Raji (cell line): Measurements from ENCODE around the gene RASEF.

Source experiments
- POLR2A ChIP-seq: IDR thresholded peaks from 2 replicates; pipeline ENCODE4 v1.6.1; 2011; ENCODE audit warnings: low read depth, low read length, control low read depth; ENCODE audit not compliant: insufficient read depth

Gene RASEF

GRCh38 chr9:83061990-83062650 is 822 bp downstream of the RASEF start:
- TF ChIP-seq POLR2A: no peak

GRCh38 chr9:83061036-83061435 is 1.9 kb downstream of the RASEF start:
- TF ChIP-seq POLR2A: no peak

- TF ChIP-seq POLR2A: no peak
Measured at GRCh38 chr9:83060556-83060955, 2.4 kb downstream of the RASEF start.

- TF ChIP-seq POLR2A: no peak
Measured at GRCh38 chr9:83059417-83059816, 3.5 kb downstream of the RASEF start.

GRCh38 chr9:83056911-83057310 is 6.0 kb downstream of the RASEF start:
- no peak for TF ChIP-seq POLR2A

- no peak for TF ChIP-seq POLR2A
Measured at GRCh38 chr9:83056174-83056573, 6.8 kb downstream of the RASEF start.

GRCh38 chr9:83047839-83048775 is 14.8 kb downstream of the RASEF start:
- no peak for TF ChIP-seq POLR2A

- TF ChIP-seq POLR2A: no peak
Measured at GRCh38 chr9:83043597-83043996, 19.3 kb downstream of the RASEF start.

GRCh38 chr9:83041771-83042170 is 21.2 kb downstream of the RASEF start:
- no peak for TF ChIP-seq POLR2A

- TF ChIP-seq POLR2A: no peak
Measured at GRCh38 chr9:83039303-83039702, 23.6 kb downstream of the RASEF start.

- TF ChIP-seq POLR2A: no peak
Measured at GRCh38 chr9:83036043-83036442, 26.9 kb downstream of the RASEF start.

GRCh38 chr9:83035143-83035542 is 27.8 kb downstream of the RASEF start:
- TF ChIP-seq POLR2A: no peak

- TF ChIP-seq POLR2A: no peak
Measured at GRCh38 chr9:83034587-83034986, 28.4 kb downstream of the RASEF start.

- no peak for TF ChIP-seq POLR2A
Measured at GRCh38 chr9:83034026-83034425, 28.9 kb downstream of the RASEF start.

GRCh38 chr9:83032065-83032625 is 30.8 kb downstream of the RASEF start:
- TF ChIP-seq POLR2A: no peak
